Colonic mucosa (tissue), 4 donors: ENCODE measurements around the gene AMIGO2. TPM values are rescaled to one million over a fixed set of nuclear protein-coding genes. Genes with fewer than 3 reads are reported as not detected.
A peak's percentile ranks its signal among the peaks of the same experiment; 100 is the strongest.

Experiments
- DNase-seq: peaks from one replicate; pipeline ENCODE4 v3.0.0-alpha.2; 2020
- H3K27ac ChIP-seq: fragments of 200-600 bp; one replicate; pipeline ENCODE4 v1.8.0; 2021
- H3K27me3 ChIP-seq: fragments of 200-600 bp; one replicate; pipeline ENCODE4 v1.8.0; 2021
- H3K36me3 ChIP-seq: fragments of 200-600 bp; one replicate; pipeline ENCODE4 v1.8.0; 2021
- H3K4me1 ChIP-seq: fragments of 200-600 bp; one replicate; pipeline ENCODE4 v1.8.0; 2021; ENCODE audit warnings: mild to moderate bottlenecking
- H3K4me3 ChIP-seq: fragments of 200-600 bp; one replicate; pipeline ENCODE4 v1.8.0; 2021
- H3K9ac ChIP-seq, 2 donors: one replicate each; pipeline ENCODE4 v1.7.0; 2013; ENCODE audit warnings: control low read depth in 2 of 2, low read depth in 2 of 2, low read length in 2 of 2
- H3K9me3 ChIP-seq: fragments of 200-600 bp; one replicate; pipeline ENCODE4 v1.8.0; 2021
- intact Hi-C: fragments of 100-400 bp; cut with DNase I; formaldehyde crosslinking; loops from one replicate; pipeline ENCODE4 v1.14.1; 2022
- total RNA-seq, 2 donors: library from RNA; stranded (reverse); fragmentation: NEBNext Ultra II Directional in 1 of 2; extraction: Animal tissue kit (Norgen Biotek cat#: 25700) in 1 of 2; gene quantifications; one replicate each; pipeline ENCODE4 v1.2.1, GENCODE V29; 2021
- TF ChIP-seq, protein P1 (sequence below): fragments of 200-600 bp; IDR thresholded peaks from one replicate; pipeline ENCODE4 v1.8.0; 2022; ENCODE audit warnings: antibody characterized with exemption, mild to moderate bottlenecking
- donor health status: healthy.
- donor health status: DM: no; HTN: no; CAD: no.
- donor health status: DM: no; HTN: no; CAD: no.

Gene AMIGO2
- total RNA-seq, 2 donors from 2014 or later = 2.0 to 11.1 TPM

DNA sequence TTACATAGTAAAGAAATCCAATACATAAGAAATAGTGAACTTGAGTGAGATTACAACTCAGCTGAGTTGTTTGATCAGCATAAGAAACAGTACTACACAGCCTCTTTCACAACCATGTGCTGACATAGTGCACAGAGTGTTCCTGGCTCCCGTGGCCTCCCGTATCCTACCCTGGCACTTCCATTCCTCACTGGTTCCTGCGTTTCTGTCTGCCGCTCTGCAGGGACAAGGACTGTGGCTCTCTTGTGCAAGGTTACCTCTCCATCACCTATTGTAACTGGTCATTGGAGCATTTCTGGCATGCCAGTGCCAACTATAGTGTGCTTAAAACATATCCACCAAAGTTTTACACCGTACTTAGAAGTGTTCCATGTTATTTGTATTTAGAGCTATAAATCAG lies 46.7 kb downstream of the AMIGO2 start:
- TF ChIP-seq, protein P1, sequence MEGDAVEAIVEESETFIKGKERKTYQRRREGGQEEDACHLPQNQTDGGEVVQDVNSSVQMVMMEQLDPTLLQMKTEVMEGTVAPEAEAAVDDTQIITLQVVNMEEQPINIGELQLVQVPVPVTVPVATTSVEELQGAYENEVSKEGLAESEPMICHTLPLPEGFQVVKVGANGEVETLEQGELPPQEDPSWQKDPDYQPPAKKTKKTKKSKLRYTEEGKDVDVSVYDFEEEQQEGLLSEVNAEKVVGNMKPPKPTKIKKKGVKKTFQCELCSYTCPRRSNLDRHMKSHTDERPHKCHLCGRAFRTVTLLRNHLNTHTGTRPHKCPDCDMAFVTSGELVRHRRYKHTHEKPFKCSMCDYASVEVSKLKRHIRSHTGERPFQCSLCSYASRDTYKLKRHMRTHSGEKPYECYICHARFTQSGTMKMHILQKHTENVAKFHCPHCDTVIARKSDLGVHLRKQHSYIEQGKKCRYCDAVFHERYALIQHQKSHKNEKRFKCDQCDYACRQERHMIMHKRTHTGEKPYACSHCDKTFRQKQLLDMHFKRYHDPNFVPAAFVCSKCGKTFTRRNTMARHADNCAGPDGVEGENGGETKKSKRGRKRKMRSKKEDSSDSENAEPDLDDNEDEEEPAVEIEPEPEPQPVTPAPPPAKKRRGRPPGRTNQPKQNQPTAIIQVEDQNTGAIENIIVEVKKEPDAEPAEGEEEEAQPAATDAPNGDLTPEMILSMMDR = no peak
- H3K4me1 ChIP-seq = no peaks in the 10 kb centered on the region
- no peaks in the 10 kb centered on the region for H3K9me3 ChIP-seq
- H3K36me3 ChIP-seq = no peaks in the 10 kb centered on the region
- intact Hi-C loops = loop anchor here (5.0 to 10.0 kb wide), 5 partner anchors 44 to 652 kb away; partner anchors contain the start of genes AMIGO2 and PCED1B
- no peak overlapping the region for H3K27ac ChIP-seq
- H3K4me3 ChIP-seq = no peak overlapping the region
- no peaks in the 10 kb centered on the region for H3K27me3 ChIP-seq
- H3K9ac ChIP-seq = no peak overlapping the region
- no peak for DNase-seq

DNA sequence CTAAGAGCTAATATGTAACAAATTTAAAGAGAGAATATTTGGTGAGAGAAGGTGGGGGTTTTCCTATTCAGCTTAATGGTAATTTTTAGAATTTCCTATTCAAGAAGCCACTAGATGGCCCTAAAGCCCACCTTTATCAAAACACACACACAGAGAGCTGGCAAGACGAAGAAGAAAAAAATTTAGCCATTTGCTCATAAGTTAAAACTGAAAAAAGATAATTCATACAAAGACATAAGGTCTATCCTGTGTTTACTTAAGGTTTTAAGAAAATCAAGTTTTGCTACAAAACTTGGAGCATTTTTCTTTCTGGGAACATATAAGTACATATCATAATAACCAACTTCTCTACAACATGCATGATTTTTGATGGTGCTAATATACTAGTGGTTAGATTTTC lies 47.1 kb downstream of the AMIGO2 start:
- TF ChIP-seq, protein P1 = peak; percentile 35
- no peaks in the 10 kb centered on the region for H3K36me3 ChIP-seq
- H3K9ac ChIP-seq = no peak overlapping the region
- no peaks in the 10 kb centered on the region for H3K9me3 ChIP-seq
- intact Hi-C loops = loop anchor here (5.0 to 10.0 kb wide), 5 partner anchors 45 to 652 kb away; partner anchors contain the start of genes AMIGO2 and PCED1B
- H3K27me3 ChIP-seq = no peaks in the 10 kb centered on the region
- H3K4me1 ChIP-seq = no peaks in the 10 kb centered on the region
- H3K27ac ChIP-seq = no peak overlapping the region
- DNase-seq = no peak
- H3K4me3 ChIP-seq = no peak overlapping the region

DNA sequence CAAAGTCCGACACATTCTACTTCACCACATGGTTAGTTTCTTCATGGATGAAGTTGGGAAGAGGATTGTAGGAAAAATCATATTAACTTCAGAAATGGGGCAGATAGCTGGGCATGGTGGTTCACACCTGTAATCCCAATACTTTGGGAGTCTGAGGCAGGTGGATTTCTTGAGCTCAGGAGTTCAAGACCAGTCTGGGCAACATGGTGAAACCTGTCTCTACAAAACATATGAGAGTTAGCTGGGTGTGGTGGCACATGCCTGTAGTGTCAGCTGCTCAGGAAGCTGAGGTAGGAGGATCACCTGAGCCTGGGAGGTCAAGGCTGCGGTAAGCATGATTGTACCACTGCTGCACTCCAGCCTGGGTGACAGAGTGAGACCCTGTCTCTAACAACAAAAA lies 49.9 kb downstream of the AMIGO2 start:
- intact Hi-C loops = loop anchor here (5.0 to 10.0 kb wide), 6 partner anchors 47 to 655 kb away; partner anchors contain the start of genes AMIGO2 and PCED1B
- no peak overlapping the region for H3K9ac ChIP-seq
- H3K36me3 ChIP-seq = no peaks in the 10 kb centered on the region

DNA sequence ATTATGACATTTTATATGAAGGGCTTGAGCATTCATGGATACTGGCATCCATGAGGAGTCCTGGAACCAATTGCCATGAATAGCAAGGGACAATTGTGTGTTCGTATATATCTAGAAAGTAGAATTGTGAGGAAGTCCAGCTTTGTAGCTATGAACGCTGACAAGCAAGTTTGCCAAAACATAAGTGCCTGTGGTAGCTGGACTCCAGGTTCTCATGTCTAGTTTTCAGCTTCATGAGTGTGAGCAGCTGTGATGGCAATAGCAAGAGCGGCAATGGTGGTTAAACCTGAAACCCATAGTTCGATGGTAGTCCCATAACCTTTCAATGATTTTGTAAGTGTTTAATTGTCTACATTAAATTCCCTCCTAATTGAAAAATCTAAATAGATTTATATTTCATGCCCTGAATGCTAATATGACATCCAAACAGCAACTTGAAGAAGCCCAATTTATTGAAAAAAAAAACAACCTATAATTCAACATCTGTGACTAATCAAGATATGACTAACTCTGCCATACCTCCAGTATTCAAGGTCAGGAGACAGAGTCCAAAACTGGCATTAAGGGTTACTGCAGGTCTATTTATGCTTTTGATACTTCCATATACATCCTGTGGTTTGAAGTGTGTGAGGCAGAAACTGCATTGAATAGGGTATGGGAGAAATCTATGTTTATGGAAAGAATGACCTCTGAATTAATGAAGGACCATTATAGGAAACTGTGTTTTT lies 50.6 kb downstream of the AMIGO2 start:
- Histone ChIP-seq H3K27me3 (no peaks in the 10 kb centered on the region), H3K9ac (no peak overlapping the region), H3K4me3 (no peak overlapping the region), H3K36me3 (no peaks in the 10 kb centered on the region), H3K27ac (no peak overlapping the region), H3K9me3 (no peaks in the 10 kb centered on the region), H3K4me1 (no peaks in the 10 kb centered on the region)
- no peak for DNase-seq
- intact Hi-C loops = loop anchor here (10.0 kb wide), 1 partner anchor 354 kb away; no protein-coding TSS in a partner anchor
- TF ChIP-seq, protein P1 = no peak

More for the DNA sequence above, 49.9 kb downstream of the AMIGO2 start:
- Histone ChIP-seq H3K27me3 (no peaks in the 10 kb centered on the region), H3K4me3 (no peak overlapping the region), H3K4me1 (no peaks in the 10 kb centered on the region), H3K27ac (no peak overlapping the region), H3K9me3 (no peaks in the 10 kb centered on the region)
- no peak for DNase-seq
- TF ChIP-seq, protein P1 = no peak

DNA sequence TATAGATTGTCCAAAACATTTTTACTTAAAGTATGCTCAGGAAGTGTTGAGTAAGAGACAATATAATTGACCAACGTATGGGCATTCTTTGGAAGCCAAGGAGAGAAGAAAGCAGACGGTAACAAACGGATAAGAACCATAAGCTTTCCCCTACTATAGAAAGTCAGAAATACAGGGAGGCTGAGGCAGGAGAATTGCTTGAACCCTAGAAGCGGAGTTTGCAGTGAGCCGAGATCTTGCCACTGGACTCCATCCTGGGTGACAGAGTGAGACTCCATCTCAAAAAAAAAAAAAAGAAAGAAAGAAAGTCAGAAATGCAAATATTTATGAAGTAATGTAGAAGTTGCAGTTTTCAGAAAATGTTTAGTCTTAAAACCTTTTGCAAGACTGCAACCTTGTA lies 51.6 kb downstream of the AMIGO2 start:
- no peak overlapping the region for H3K9ac ChIP-seq
- intact Hi-C loops = loop anchor here (10.0 kb wide), 1 partner anchor 353 kb away; no protein-coding TSS in a partner anchor
- no peak overlapping the region for H3K27ac ChIP-seq
- no peaks in the 10 kb centered on the region for H3K36me3 ChIP-seq
- no peak overlapping the region for H3K4me3 ChIP-seq
- H3K27me3 ChIP-seq = no peaks in the 10 kb centered on the region
- H3K4me1 ChIP-seq = no peaks in the 10 kb centered on the region
- H3K9me3 ChIP-seq = no peaks in the 10 kb centered on the region
- no peak for DNase-seq
- TF ChIP-seq, protein P1 = no peak

Other genes starting within 250 kb of the AMIGO2 start
- gene PCED1B, start 338 bp downstream of the AMIGO2 start, total RNA-seq = 1 to 10 TPM; 1.8 to 2.1 TPM